K562 (cell line): Measurements from ENCODE around the gene CYCS. TPM values are rescaled to one million over a fixed set of nuclear protein-coding genes. Genes with fewer than 3 reads are reported as not detected.

Experiments
- ATAC-seq: fragments of 200-7000 bp; cut with Tn5 transposase; 3 replicates; pipeline ENCODE4 v1.9.1; 2020; ENCODE audit warnings: moderate library complexity
- BruUV-seq: library from RNA; stranded (reverse); fragments of 400-500 nt; replicated peaks from 2 replicates; lab custom pipeline; 2021; lab: Mats Ljungman, UMichigan
- CTCF ChIA-PET: fragments of 300-600 bp; formaldehyde crosslinking; extraction: SDS; loops from one replicate; lab custom pipeline; 2021; ENCODE audit warnings: low intra/inter-chr PET ratio; lab: Yijun Ruan, JAX
- POLR2A ChIA-PET: fragments of 300-600, 350-650 bp; sonication (Branson Sonifier 250); formaldehyde crosslinking; extraction: SDS; loops from one replicate; lab custom pipeline; 2021; ENCODE audit warnings: antibody characterized with exemption, inconsistent platforms; lab: Yijun Ruan, JAX
- DNase-seq, 4 experiments: peaks; one replicate each; pipeline versions ENCODE4 v3.0.0 to v3.0.0-alpha.2; 2011 to 2018; ENCODE audit warnings: low spot score in 3 of 4, mixed read lengths in 3 of 4; ENCODE audit errors: extremely low read depth in 1 of 4
- FAIRE-seq: peaks from 2 replicates; lab custom pipeline; 2011; peaks lifted over from hg19 to GRCh38; lab: Jason Lieb, UNC
- H2AFZ ChIP-seq: 2 replicates; pipeline ENCODE4 v1.6.0; 2011; ENCODE audit warnings: low read depth, low read length, control low read depth, inconsistent platforms
- H3K27ac ChIP-seq: fragments of 200-600 bp; 3 replicates; pipeline ENCODE4 v1.8.0; 2011; ENCODE audit warnings: low read depth, mild to moderate bottlenecking, control low read depth, inconsistent platforms, low read length, moderate library complexity, mixed read lengths; ENCODE audit errors: extremely low read depth
- H3K27me3 ChIP-seq, 2 experiments: fragments of 300-600 bp in 1 of 2; 2 replicates in 1 of 2; 3 replicates in 1 of 2; pipeline versions ENCODE4 v1.6.0 to v1.8.0; 2011; ENCODE audit warnings: inconsistent platforms in 2 of 2, low read length in 2 of 2, mild to moderate bottlenecking in 1 of 2, mixed read lengths in 1 of 2, moderate library complexity in 1 of 2; ENCODE audit not compliant: control insufficient read depth in 2 of 2, insufficient read depth in 2 of 2
- H3K36me3 ChIP-seq: fragments of 300-600 bp; 3 replicates; pipeline ENCODE4 v1.8.0; 2011; ENCODE audit warnings: mild to moderate bottlenecking, low read length, inconsistent platforms; ENCODE audit not compliant: control insufficient read depth, insufficient read depth
- H3K4me1 ChIP-seq, 2 experiments: fragments of 200-600 bp in 1 of 2; replicated peaks in 1 of 2; 2 replicates in 1 of 2; 3 replicates in 1 of 2; pipeline versions ENCODE4 v1.5.1 to v1.8.0; 2011; ENCODE audit warnings: inconsistent platforms in 2 of 2, low read length in 2 of 2, mild to moderate bottlenecking in 1 of 2, mixed read lengths in 1 of 2, moderate library complexity in 1 of 2; ENCODE audit not compliant: control insufficient read depth in 2 of 2, insufficient read depth in 2 of 2
- H3K4me2 ChIP-seq: 2 replicates; pipeline ENCODE4 v1.6.1; 2011; ENCODE audit warnings: low read length, control low read depth, inconsistent platforms, mixed read lengths; ENCODE audit not compliant: insufficient read depth
- H3K4me3 ChIP-seq: fragments of 200-600 bp; sonication (generic), shearing (Covaris generic); 2 replicates; pipeline ENCODE4 v1.5.1; 2016; ENCODE audit warnings: control low read depth, inconsistent platforms
- H3K79me2 ChIP-seq: fragments of 200-600 bp; 3 replicates; pipeline ENCODE4 v1.8.0; 2011; ENCODE audit warnings: low read length, inconsistent platforms; ENCODE audit not compliant: control insufficient read depth, insufficient read depth
- H3K9ac ChIP-seq, 2 experiments: 2 replicates each; pipeline versions ENCODE4 v1.6.0 to v1.6.1; 2011; ENCODE audit warnings: low read depth in 2 of 2, low read length in 2 of 2, control low read depth in 1 of 2, inconsistent platforms in 1 of 2, mild to moderate bottlenecking in 1 of 2, mixed read lengths in 1 of 2; ENCODE audit not compliant: insufficient read depth in 1 of 2
- H3K9me1 ChIP-seq: one replicate; pipeline ENCODE4 v1.6.0; 2011; ENCODE audit warnings: inconsistent platforms, mild to moderate bottlenecking, low read length, moderate library complexity; ENCODE audit not compliant: control insufficient read depth, insufficient read depth
- H3K9me3 ChIP-seq: replicated peaks from 2 replicates; pipeline ENCODE4 v1.5.1; 2011; ENCODE audit warnings: low read depth, low read length, inconsistent platforms; ENCODE audit not compliant: control insufficient read depth, insufficient read depth
- H4K20me1 ChIP-seq: replicated peaks from 2 replicates; pipeline ENCODE4 v1.6.1; 2011; ENCODE audit warnings: low read length, inconsistent platforms, mixed read lengths; ENCODE audit not compliant: control insufficient read depth, insufficient read depth
- DACH1 ChIP-seq: fragments of 450-650 bp; IDR thresholded peaks from 2 replicates; pipeline ENCODE4 v1.6.1; 2018; ENCODE audit not compliant: partially characterized antibody
- HOXB6 ChIP-seq: fragments of 250-450 bp; sonication (Bioruptor Pico); IDR thresholded peaks from 2 replicates; pipeline ENCODE4 v1.5.1; 2022; ENCODE audit warnings: mild to moderate bottlenecking, borderline replicate concordance
- MECOM ChIP-seq: fragments of 250-450 bp; sonication (Bioruptor Pico); IDR thresholded peaks from 2 replicates; pipeline ENCODE4 v1.8.0; 2022; ENCODE audit warnings: inconsistent platforms
- POLR3A ChIP-seq: IDR thresholded peaks from 2 replicates; pipeline ENCODE4 v1.6.1; 2011; ENCODE audit warnings: borderline replicate concordance, mild to moderate bottlenecking, moderate library complexity; ENCODE audit not compliant: insufficient read length, insufficient read depth; ENCODE audit errors: extremely low read depth
- YY1 ChIP-seq, 3 experiments: IDR thresholded peaks; 2 replicates each; pipeline ENCODE4 v1.6.1; 2011; ENCODE audit warnings: low read length in 2 of 3, mild to moderate bottlenecking in 2 of 3, moderate library complexity in 2 of 3, borderline replicate concordance in 1 of 3, control low read depth in 1 of 3, low read depth in 1 of 3; ENCODE audit not compliant: insufficient read depth in 3 of 3, insufficient replicate concordance in 2 of 3, control insufficient read depth in 1 of 3, insufficient read length in 1 of 3; ENCODE audit errors: extremely low read depth in 1 of 3
- ZSCAN29 ChIP-seq: fragments of 450-650 bp; IDR thresholded peaks from 2 replicates; pipeline ENCODE4 v1.6.1; 2017
- WGBS: fragments of 100-300 bp; shearing (Covaris generic); methylation state at CpG from one replicate; pipeline ENCODE4 v1.1.6; 2016; ENCODE audit warnings: low coverage, mixed read lengths; ENCODE audit not compliant: insufficient coverage; ENCODE audit errors: missing lambda C conversion rate; 5-methylcytosine and 5-hydroxymethylcytosine counted together
- in situ Hi-C: fragments of 300-500 bp; cut with MboI; formaldehyde crosslinking; loops from 4 replicates; pipeline ENCODE4 v1.15.0; 2018; ENCODE audit warnings: inconsistent platforms, mixed read lengths
- intact Hi-C: fragments of 100-400 bp; cut with micrococcal nuclease; formaldehyde crosslinking; loops from 2 replicates; pipeline ENCODE4 v1.14.2; 2022
- polyA plus RNA-seq, 8 experiments: library from polyadenylated mRNA; depleted of rRNA in 4 of 8; stranded (reverse) in 5 of 8; unstranded in 3 of 8; fragments of >200 nt; fragmentation: Nextera tagmentation in 2 of 8; fragmentation: Illumina TruSeq in 1 of 8; extraction: Ambion mirVana in 2 of 8; extraction: Trizol in 1 of 8; gene quantifications; 2 replicates each; pipeline versions ENCODE4 v1.2.1 to v1.2.3, GENCODE V29; 2011 to 2014; ENCODE audit warnings: inconsistent platforms in 1 of 8, missing spikeins in 1 of 8
- total RNA-seq, 7 experiments: library from RNA; depleted of rRNA in 6 of 7; stranded (reverse); fragments of >200 nt in 6 of 7; fragmentation: Illumina TruSeq in 2 of 7; extraction: Trizol in 2 of 7; gene quantifications; 2 replicates each; pipeline versions ENCODE4 v1.2.1 to v1.2.3, GENCODE V29; 2011 to 2021; ENCODE audit warnings: low replicate concordance in 1 of 7
- TF ChIP-seq, protein P1 (sequence below): fragments of 450-650 bp; IDR thresholded peaks from 2 replicates; pipeline ENCODE4 v1.6.1; 2017; ENCODE audit warnings: antibody characterized with exemption

CYCS gene
- total and polyA plus RNA-seq, 9 of the 15 experiments (the other 6 are each of a cell fraction or from before 2014, with no cell fraction given), result 206 to 1,425 (median 438) TPM

DNA sequence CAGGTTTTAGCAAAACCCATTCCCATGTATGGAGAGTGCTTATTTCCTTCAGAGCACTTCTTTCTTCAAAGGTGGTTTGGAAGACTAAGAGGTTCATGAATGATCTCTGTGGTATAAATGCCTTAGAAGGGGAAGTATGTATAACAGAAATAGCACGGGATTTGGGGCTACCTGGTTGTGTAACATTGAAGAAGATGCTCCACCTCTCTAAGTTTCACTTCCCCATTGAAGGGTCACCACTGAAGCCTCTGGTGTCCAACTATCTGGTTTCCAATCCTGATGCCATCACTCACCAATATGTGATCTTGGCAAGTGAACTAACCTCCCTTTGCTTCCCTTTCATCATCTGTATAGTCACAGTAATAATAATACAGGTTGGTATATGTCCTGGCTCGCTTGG, 37.2 kb downstream of the CYCS start (continued):
- TF ChIP-seq, protein P1, sequence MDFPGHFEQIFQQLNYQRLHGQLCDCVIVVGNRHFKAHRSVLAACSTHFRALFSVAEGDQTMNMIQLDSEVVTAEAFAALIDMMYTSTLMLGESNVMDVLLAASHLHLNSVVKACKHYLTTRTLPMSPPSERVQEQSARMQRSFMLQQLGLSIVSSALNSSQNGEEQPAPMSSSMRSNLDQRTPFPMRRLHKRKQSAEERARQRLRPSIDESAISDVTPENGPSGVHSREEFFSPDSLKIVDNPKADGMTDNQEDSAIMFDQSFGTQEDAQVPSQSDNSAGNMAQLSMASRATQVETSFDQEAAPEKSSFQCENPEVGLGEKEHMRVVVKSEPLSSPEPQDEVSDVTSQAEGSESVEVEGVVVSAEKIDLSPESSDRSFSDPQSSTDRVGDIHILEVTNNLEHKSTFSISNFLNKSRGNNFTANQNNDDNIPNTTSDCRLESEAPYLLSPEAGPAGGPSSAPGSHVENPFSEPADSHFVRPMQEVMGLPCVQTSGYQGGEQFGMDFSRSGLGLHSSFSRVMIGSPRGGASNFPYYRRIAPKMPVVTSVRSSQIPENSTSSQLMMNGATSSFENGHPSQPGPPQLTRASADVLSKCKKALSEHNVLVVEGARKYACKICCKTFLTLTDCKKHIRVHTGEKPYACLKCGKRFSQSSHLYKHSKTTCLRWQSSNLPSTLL, result no peak
- TF ChIP-seq YY1 (IDR thresholded peaks at IDR 0.05; ENCODE audit: borderline replicate concordance in 1 of 3, control insufficient read depth in 1 of 3, extremely low read depth in 1 of 3, insufficient read depth in 3 of 3, insufficient read length in 1 of 3, insufficient replicate concordance in 2 of 3, low read depth in 1 of 3, low read length in 2 of 3), result no peak
- TF ChIP-seq ZSCAN29, result no peak
- TF ChIP-seq HOXB6 (CRISPR knock-in tag), result no peak
- TF ChIP-seq POLR3A, result no peak

DNA sequence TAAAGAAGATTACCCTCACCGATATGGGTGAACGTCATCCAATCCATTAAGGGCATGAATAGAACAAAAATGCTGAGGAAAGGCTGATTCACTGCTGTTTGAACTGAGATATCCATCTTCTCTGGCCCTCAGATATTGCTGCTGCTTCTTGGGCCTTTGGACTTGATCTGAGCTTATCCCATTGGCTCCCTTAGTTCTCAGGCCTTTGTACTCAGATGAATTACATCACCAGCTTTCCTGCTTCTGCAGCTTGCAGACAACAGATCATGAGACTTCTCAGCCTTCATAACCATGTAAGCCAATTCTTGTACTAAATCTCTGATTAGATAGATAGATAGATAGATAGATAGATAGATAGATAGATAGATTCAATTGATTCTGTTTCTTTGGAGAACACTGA, 40.2 kb downstream of the CYCS start:
- H3K4me2 ChIP-seq, result no peak overlapping the region
- no peak overlapping the region for H3K9ac ChIP-seq
- no peaks in the 10 kb centered on the region for H3K79me2 ChIP-seq
- H2AFZ ChIP-seq, result no peak overlapping the region
- intact Hi-C loops (no loop called here), in situ Hi-C loops (loop anchor here (25.0 kb wide), 1 partner anchor 1523 kb away; no protein-coding TSS in a partner anchor)
- CTCF ChIA-PET, result no interaction called here
- no TSS peak for BruUV-seq
- H3K27ac ChIP-seq, result no peak overlapping the region
- no peaks in the 10 kb centered on the region for H3K9me1 ChIP-seq
- DNase-seq (no peak), FAIRE-seq (no peak), ATAC-seq (no peak)
- H3K27me3 ChIP-seq, result no peaks in the 10 kb centered on the region
- POLR2A ChIA-PET, result interaction anchor here (1.1 to 1.7 kb wide), 2 partner anchors 9 to 13 kb away, joined by 3 to 5 read pairs; no protein-coding TSS in a partner anchor
- no peaks in the 10 kb centered on the region for H3K36me3 ChIP-seq
- no peak overlapping the region for H3K4me3 ChIP-seq
- no peak for TF ChIP-seq MECOM (CRISPR knock-in tag)
- TF ChIP-seq DACH1, result peak; percentile 50
- 48% methylated on average over 2 of the region's 2 CpGs for WGBS
- H3K9me3 ChIP-seq, result no peaks in the 10 kb centered on the region
- no peaks in the 10 kb centered on the region for H3K4me1 ChIP-seq
- H4K20me1 ChIP-seq, result no peaks in the 10 kb centered on the region
